Left lung (tissue), 10 donors: ENCODE results near the gene NANOS1. TPM values are rescaled to one million over a fixed set of nuclear protein-coding genes. Genes with fewer than 3 reads are reported as not detected.

Experiments used
- ATAC-seq: fragments of 200-7000 bp; cut with Tn5 transposase; one replicate; pipeline ENCODE4 v1.9.1; 2020; ENCODE audit warnings: moderate library complexity
- DNase-seq, 4 donors: peaks; one replicate each; pipeline ENCODE4 v3.0.0-alpha.2; 2013 to 2020
- H3K27ac ChIP-seq, 2 donors: fragments of 200-600 bp; sonication (generic) in 1 of 2; one replicate each; pipeline versions ENCODE4 v1.5.0 to v1.8.0; 2020 to 2021
- H3K27me3 ChIP-seq, 2 donors: fragments of 200-600 bp; sonication (generic) in 1 of 2; one replicate each; pipeline versions ENCODE4 v1.5.0 to v1.8.0; 2020 to 2021
- H3K36me3 ChIP-seq, 2 donors: fragments of 200-600 bp; sonication (generic) in 1 of 2; one replicate each; pipeline versions ENCODE4 v1.5.0 to v1.8.0; 2020 to 2021
- H3K4me1 ChIP-seq, 2 donors: fragments of 200-600 bp; one replicate each; pipeline ENCODE4 v1.8.0; 2021
- H3K4me3 ChIP-seq, 2 donors: fragments of 200-600 bp; sonication (generic) in 1 of 2; one replicate each; pipeline versions ENCODE4 v1.5.0 to v1.8.0; 2020 to 2021; ENCODE audit warnings: mild to moderate bottlenecking in 1 of 2
- H3K9me3 ChIP-seq, 2 donors: fragments of 200-600 bp; sonication (generic) in 1 of 2; one replicate each; pipeline versions ENCODE4 v1.5.0 to v1.8.0; 2020 to 2021
- CTCF ChIP-seq, 2 donors: fragments of 200-600 bp; sonication (generic) in 1 of 2; IDR thresholded peaks; one replicate each; pipeline versions ENCODE4 v1.5.0 to v1.8.0; 2021; ENCODE audit warnings: antibody characterized with exemption in 2 of 2
- intact Hi-C, 2 donors: fragments of 100-400 bp; cut with DNase I; formaldehyde crosslinking; loops; one replicate each; pipeline versions ENCODE4 v1.11.2 to v1.14.2; 2022
- polyA plus RNA-seq, 6 donors: library from polyadenylated mRNA; unstranded; fragments of 120-200 nt; gene quantifications; one replicate each; pipeline ENCODE4 v1.2.1, GENCODE V29; 2013; ENCODE audit not compliant: insufficient read length in 6 of 6
- total RNA-seq, 2 donors: library from RNA; stranded (reverse); fragmentation: NEBNext Ultra II Directional; extraction: Animal tissue kit (Norgen Biotek cat#: 25700); gene quantifications; one replicate each; pipeline ENCODE4 v1.2.1, GENCODE V29; 2021
- donor health status: DM: no; HTN: yes; CAD: no.
- donor health status: DM: no; HTN: no; CAD: no.

NANOS1 gene
- total and polyA plus RNA-seq, 8 donors, result 1.0 to 7.0 (median 4.2) TPM

GRCh38 chr10:118981946-118982345, 47.6 kb upstream of the NANOS1 start:
- no peaks in the 10 kb centered on the region for H3K36me3 ChIP-seq
- ATAC-seq (no peak), DNase-seq (no peak)
- no peaks in the 10 kb centered on the region for H3K27me3 ChIP-seq
- no peak overlapping the region for H3K27ac ChIP-seq
- intact Hi-C loops, result no loop called here
- H3K4me3 ChIP-seq, result no peak overlapping the region
- no peaks in the 10 kb centered on the region for H3K4me1 ChIP-seq
- no peak for TF ChIP-seq CTCF (IDR thresholded peaks at IDR 0.05)
- peaks cover 0 to 22% of the 10 kb centered on the region in 2 donors for H3K9me3 ChIP-seq

GRCh38 chr10:118982366-118982765, 47.1 kb upstream of the NANOS1 start:
- H3K27ac ChIP-seq, result no peak overlapping the region
- no peaks in the 10 kb centered on the region for H3K4me1 ChIP-seq
- no peak overlapping the region for H3K4me3 ChIP-seq
- H3K9me3 ChIP-seq, result peaks cover 0 to 22% of the 10 kb centered on the region in 2 donors
- no peaks in the 10 kb centered on the region for H3K27me3 ChIP-seq
- intact Hi-C loops, result no loop called here
- ATAC-seq (no peak), DNase-seq (no peak)
- no peak for TF ChIP-seq CTCF (IDR thresholded peaks at IDR 0.05)
- no peaks in the 10 kb centered on the region for H3K36me3 ChIP-seq

GRCh38 chr10:118983263-118983662, 46.3 kb upstream of the NANOS1 start:
- Histone ChIP-seq H3K27me3 (no peaks in the 10 kb centered on the region), H3K9me3 (peaks cover 0 to 22% of the 10 kb centered on the region in 2 donors), H3K4me1 (no peaks in the 10 kb centered on the region), H3K36me3 (no peaks in the 10 kb centered on the region), H3K27ac (no peak overlapping the region), H3K4me3 (no peak overlapping the region)
- no peak for TF ChIP-seq CTCF (IDR thresholded peaks at IDR 0.05)
- no peak for DNase-seq
- ATAC-seq, result no peak
- intact Hi-C loops, result no loop called here

GRCh38 chr10:118985576-118985975, 43.9 kb upstream of the NANOS1 start:
- Histone ChIP-seq H3K27me3 (no peaks in the 10 kb centered on the region), H3K4me1 (no peaks in the 10 kb centered on the region), H3K27ac (no peak overlapping the region), H3K4me3 (no peak overlapping the region), H3K36me3 (no peaks in the 10 kb centered on the region), H3K9me3 (peaks cover 0 to 23% of the 10 kb centered on the region in 2 donors)
- ATAC-seq (no peak), DNase-seq (no peak)
- TF ChIP-seq CTCF (IDR thresholded peaks at IDR 0.05), result no peak
- intact Hi-C loops, result no loop called here

DNA sequence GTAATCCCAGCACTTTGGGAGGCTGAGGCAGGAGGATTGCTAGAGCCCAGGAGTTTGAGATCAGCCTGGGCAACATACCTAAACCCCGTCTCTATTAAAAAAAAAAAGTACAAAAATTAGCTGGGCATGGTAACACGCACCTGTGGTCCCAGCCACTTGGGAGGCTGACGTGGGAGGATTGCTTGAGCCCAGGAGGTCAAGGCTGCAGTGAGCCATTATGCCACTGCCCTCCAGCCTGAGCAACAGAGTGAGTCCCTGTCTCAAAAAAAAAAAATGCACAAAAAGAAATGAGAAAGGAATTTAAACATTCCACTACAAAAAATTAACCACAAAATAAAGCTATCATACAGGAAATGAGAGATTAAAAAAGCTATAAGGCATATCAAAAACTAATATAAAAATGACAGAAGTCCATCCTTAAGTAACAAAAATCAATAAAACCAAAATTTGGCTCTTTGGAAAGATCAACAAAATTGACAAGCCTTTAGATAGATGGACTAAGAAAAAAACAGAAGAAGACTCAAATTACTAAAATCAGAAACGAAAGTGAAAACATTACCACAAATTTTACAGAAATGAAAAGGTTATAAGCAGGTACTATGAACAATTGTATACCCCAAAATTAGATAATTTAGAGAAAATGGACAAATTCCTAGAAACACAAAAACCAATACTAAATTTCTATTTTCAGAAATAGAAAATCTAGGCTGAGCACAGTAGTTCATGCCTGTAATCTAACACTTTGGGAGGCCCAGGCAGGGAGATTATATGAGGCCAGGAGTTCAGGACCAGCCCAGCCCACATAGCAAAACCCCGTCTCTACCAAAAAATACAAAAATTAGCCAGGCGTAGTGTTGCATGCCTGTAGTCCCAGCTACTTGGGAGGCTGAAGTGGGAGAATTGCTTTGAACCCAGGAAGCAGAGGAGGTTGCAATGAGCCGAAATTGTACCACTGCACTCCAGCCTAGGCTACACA, 42.4 kb upstream of the NANOS1 start:
- intact Hi-C loops, result no loop called here
- Histone ChIP-seq H3K4me3 (no peak overlapping the region), H3K36me3 (no peaks in the 10 kb centered on the region), H3K27me3 (no peaks in the 10 kb centered on the region), H3K9me3 (peaks cover 0 to 23% of the 10 kb centered on the region in 2 donors), H3K4me1 (no peaks in the 10 kb centered on the region), H3K27ac (no peak overlapping the region)
- DNase-seq, result no peak
- no peak for ATAC-seq
- TF ChIP-seq CTCF (IDR thresholded peaks at IDR 0.05), result no peak
